Stomach (tissue), 9 donors: ENCODE data around the gene EVI5L. TPM values are rescaled to one million over a fixed set of nuclear protein-coding genes. Genes with fewer than 3 reads are reported as not detected.

Source experiments
- DNase-seq, 2 donors: peaks; one replicate each; pipeline versions ENCODE4 v3.0.0 to v3.0.0-alpha.2; 2013 to 2019
- H3K27ac ChIP-seq, 5 donors: fragments of 200-600 bp in 4 of 5; sonication (generic) in 4 of 5; one replicate each; pipeline ENCODE4 v1.5.1; 2013 to 2019; ENCODE audit warnings: mild to moderate bottlenecking in 1 of 5, moderate library complexity in 1 of 5
- H3K27me3 ChIP-seq, 3 donors: fragments of 200-600 bp; sonication (generic); one replicate each; pipeline ENCODE4 v1.5.1; 2017 to 2019; ENCODE audit warnings: mixed run types in 1 of 3
- H3K36me3 ChIP-seq, 4 donors: fragments of 200-600 bp; sonication (generic); 1 replicate in 3 of 4; 2 replicates in 1 of 4; pipeline ENCODE4 v1.5.1; 2016 to 2019
- H3K4me1 ChIP-seq, 4 donors: fragments of 200-600 bp; sonication (generic); one replicate each; pipeline ENCODE4 v1.5.1; 2016 to 2019
- H3K4me3 ChIP-seq, 4 donors: fragments of 200-600 bp; sonication (generic) in 3 of 4; one replicate each; pipeline ENCODE4 v1.5.1; 2016 to 2019; ENCODE audit warnings: mild to moderate bottlenecking in 1 of 4
- H3K9me3 ChIP-seq, 4 donors: fragments of 200-600 bp; sonication (generic); one replicate each; pipeline ENCODE4 v1.5.1; 2016 to 2019
- EP300 ChIP-seq: sonication (generic); formaldehyde crosslinking; IDR thresholded peaks from one replicate; pipeline ENCODE4 v1.6.1; 2017; ENCODE audit warnings: antibody characterized with exemption
- POLR2A ChIP-seq, 4 donors: fragments of 450-650 bp; IDR thresholded peaks; one replicate each; pipeline ENCODE4 v1.6.1; 2016; ENCODE audit warnings: antibody characterized with exemption in 4 of 4, control low read depth in 2 of 4, mild to moderate bottlenecking in 1 of 4, moderate library complexity in 1 of 4
- POLR2AphosphoS5 ChIP-seq, 3 donors: sonication (generic); formaldehyde crosslinking; IDR thresholded peaks; one replicate each; pipeline ENCODE4 v1.6.1; 2016; ENCODE audit warnings: antibody characterized with exemption in 3 of 3
- WGBS, 5 donors: extraction: QIAGEN DNeasy Blood & Tissue Kit in 3 of 5; methylation state at CpG; one replicate each; pipeline versions ENCODE4 v1.1.5 to v1.1.7; 2013 to 2018; 5-methylcytosine and 5-hydroxymethylcytosine counted together
- intact Hi-C: fragments of 100-400 bp; cut with DNase I; formaldehyde crosslinking; loops from one replicate; pipeline ENCODE4 v1.15.1; 2023; ENCODE audit warnings: low total_unique reads
- polyA plus RNA-seq, 3 donors: library from polyadenylated mRNA; stranded (reverse); fragments of 200-250 nt; gene quantifications; one replicate each; pipeline ENCODE4 v1.2.3, GENCODE V29; 2013
- total RNA-seq, 5 donors: library from RNA; depleted of rRNA; stranded (reverse); fragments of >200 nt; gene quantifications; one replicate each; pipeline versions ENCODE4 v1.1.0 to v1.2.3, GENCODE V29; 2014 to 2016
- TF ChIP-seq, protein P1 (sequence below), 7 experiments: fragments of 450-650 bp in 4 of 7; fragments of 200-600 bp in 3 of 7; sonication (generic) in 3 of 7; IDR thresholded peaks; one replicate each; pipeline ENCODE4 v1.5.1; 2016 to 2019; ENCODE audit warnings: antibody characterized with exemption in 7 of 7, control low read depth in 2 of 7, mild to moderate bottlenecking in 1 of 7
- donor health status: healthy with polysubstance abuse.
- donor health status: Bipolar disorder and iron deficiency.
- donor health status: healthy.

The EVI5L gene
- total and polyA plus RNA-seq, 8 donors = 4.9 to 31.6 (median 8.4) TPM

DNA sequence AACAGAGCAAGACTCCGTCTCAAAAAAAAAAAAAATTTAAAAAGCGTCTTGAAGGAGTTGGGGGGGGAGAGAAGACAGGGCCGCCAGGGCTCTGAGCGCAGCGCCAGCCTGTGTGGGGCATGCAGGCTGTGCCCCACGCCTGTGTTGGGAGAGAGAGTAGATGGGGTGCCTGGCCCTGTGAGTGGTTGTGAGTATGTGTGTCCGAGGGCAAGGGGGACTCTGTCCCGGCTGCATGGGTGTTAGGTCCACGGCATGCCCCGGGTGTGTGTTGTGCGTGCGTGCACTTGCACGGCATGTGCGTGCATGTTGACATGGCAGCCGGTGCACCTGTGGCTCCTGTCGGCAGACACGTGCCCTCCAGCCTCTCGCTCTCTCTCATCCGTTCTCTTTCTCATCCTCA is 77.1 kb downstream of the EVI5L start:
- Histone ChIP-seq H3K36me3 (peaks cover 36 to 65% (median 59%) of the 10 kb centered on the region in 4 donors), H3K27me3 (peaks cover 0 to 14% (median 0%) of the 10 kb centered on the region in 3 donors), H3K4me1 (peaks cover 29 to 57% (median 44%) of the 10 kb centered on the region in 4 donors), H3K9me3 (no peaks in the 10 kb centered on the region), H3K27ac (no peak overlapping the region), H3K4me3 (no peak overlapping the region)
- TF ChIP-seq POLR2A (IDR thresholded peaks at IDR 0.05) = no peak
- TF ChIP-seq, protein P1, sequence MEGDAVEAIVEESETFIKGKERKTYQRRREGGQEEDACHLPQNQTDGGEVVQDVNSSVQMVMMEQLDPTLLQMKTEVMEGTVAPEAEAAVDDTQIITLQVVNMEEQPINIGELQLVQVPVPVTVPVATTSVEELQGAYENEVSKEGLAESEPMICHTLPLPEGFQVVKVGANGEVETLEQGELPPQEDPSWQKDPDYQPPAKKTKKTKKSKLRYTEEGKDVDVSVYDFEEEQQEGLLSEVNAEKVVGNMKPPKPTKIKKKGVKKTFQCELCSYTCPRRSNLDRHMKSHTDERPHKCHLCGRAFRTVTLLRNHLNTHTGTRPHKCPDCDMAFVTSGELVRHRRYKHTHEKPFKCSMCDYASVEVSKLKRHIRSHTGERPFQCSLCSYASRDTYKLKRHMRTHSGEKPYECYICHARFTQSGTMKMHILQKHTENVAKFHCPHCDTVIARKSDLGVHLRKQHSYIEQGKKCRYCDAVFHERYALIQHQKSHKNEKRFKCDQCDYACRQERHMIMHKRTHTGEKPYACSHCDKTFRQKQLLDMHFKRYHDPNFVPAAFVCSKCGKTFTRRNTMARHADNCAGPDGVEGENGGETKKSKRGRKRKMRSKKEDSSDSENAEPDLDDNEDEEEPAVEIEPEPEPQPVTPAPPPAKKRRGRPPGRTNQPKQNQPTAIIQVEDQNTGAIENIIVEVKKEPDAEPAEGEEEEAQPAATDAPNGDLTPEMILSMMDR (IDR thresholded peaks at IDR 0.05) = no peak
- TF ChIP-seq EP300 = no peak
- no peak for TF ChIP-seq POLR2AphosphoS5 (IDR thresholded peaks at IDR 0.05)
- 87 to 93% (median 90%) methylated on average over 19 of the region's 19 CpGs for WGBS, 5 donors
- DNase-seq = no peak
- intact Hi-C loops = no loop called here

DNA sequence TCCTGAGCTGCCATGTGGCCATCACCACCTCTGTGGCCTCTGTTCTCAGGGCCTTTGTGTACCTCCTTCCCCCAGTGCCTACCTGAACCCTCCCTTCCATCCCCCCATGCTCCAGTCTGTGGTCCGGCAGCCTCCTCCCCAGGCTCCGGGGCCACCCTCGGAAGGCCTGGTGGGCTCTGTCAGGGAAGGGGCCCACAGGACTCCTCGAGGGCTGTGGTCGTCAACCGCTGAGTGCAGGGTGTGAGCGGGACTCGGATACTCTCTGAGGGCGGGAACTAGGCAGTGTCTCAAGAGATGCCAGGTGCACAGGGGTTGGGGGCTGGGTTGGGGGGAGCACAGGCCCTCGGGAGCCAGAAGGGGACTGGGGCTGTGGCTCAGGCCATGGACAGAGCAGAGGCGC is 77.5 kb downstream of the EVI5L start:
- intact Hi-C loops = no loop called here
- WGBS, 5 donors = 87 to 93% (median 92%) methylated on average over 11 of the region's 11 CpGs
- Histone ChIP-seq H3K36me3 (peaks cover 40 to 69% (median 64%) of the 10 kb centered on the region in 4 donors), H3K27ac (no peak overlapping the region), H3K27me3 (peaks cover 0 to 16% (median 0%) of the 10 kb centered on the region in 3 donors), H3K9me3 (no peaks in the 10 kb centered on the region), H3K4me3 (no peak overlapping the region), H3K4me1 (peaks cover 29 to 53% (median 40%) of the 10 kb centered on the region in 4 donors)
- TF ChIP-seq, protein P1 (IDR thresholded peaks at IDR 0.05) = no peak
- TF ChIP-seq POLR2AphosphoS5 (IDR thresholded peaks at IDR 0.05) = no peak
- DNase-seq = no peak

GRCh38 chr19:7908078-7908699 is 78.2 kb downstream of the EVI5L start:
- H3K4me3 ChIP-seq = no peak overlapping the region
- peaks cover 24 to 47% (median 34%) of the 10 kb centered on the region in 4 donors for H3K4me1 ChIP-seq
- intact Hi-C loops = no loop called here
- no peaks in the 10 kb centered on the region for H3K9me3 ChIP-seq
- no peak for TF ChIP-seq EP300
- TF ChIP-seq POLR2A (IDR thresholded peaks at IDR 0.05) = no peak
- no peak for TF ChIP-seq POLR2AphosphoS5 (IDR thresholded peaks at IDR 0.05)
- TF ChIP-seq, protein P1 (IDR thresholded peaks at IDR 0.05) = no peak
- H3K27me3 ChIP-seq = peaks cover 0 to 16% (median 0%) of the 10 kb centered on the region in 3 donors
- peaks cover 47 to 76% (median 70%) of the 10 kb centered on the region in 4 donors for H3K36me3 ChIP-seq
- H3K27ac ChIP-seq = no peak overlapping the region
- no peak for DNase-seq
- WGBS, 5 donors = 78 to 81% (median 80%) methylated on average over 14 of the region's 14 CpGs

GRCh38 chr19:7908742-7909461 is 78.9 kb downstream of the EVI5L start:
- Histone ChIP-seq H3K27me3 (peaks cover 0 to 23% (median 0%) of the 10 kb centered on the region in 3 donors), H3K27ac (no peak overlapping the region), H3K9me3 (no peaks in the 10 kb centered on the region), H3K36me3 (peaks cover 47 to 83% (median 76%) of the 10 kb centered on the region in 4 donors), H3K4me1 (peaks cover 24 to 47% (median 34%) of the 10 kb centered on the region in 4 donors), H3K4me3 (no peak overlapping the region)
- DNase-seq = no peak
- intact Hi-C loops = no loop called here
- no peak for TF ChIP-seq POLR2AphosphoS5 (IDR thresholded peaks at IDR 0.05)
- TF ChIP-seq EP300 = no peak
- TF ChIP-seq, protein P1 (IDR thresholded peaks at IDR 0.05) = no peak
- TF ChIP-seq POLR2A (IDR thresholded peaks at IDR 0.05) = no peak
- WGBS, 5 donors = 87 to 94% (median 91%) methylated on average over 11 to 19 of the region's 19 CpGs
